Erythroblast (primary cell): Measurements from ENCODE around the gene ADAMTSL1.

ENCODE experiments used
- DNase-seq, 2 experiments: peaks; one replicate each; lab custom pipeline; 2025; lab: John Stamatoyannopoulos, UW
- GATA1 ChIP-seq: IDR thresholded peaks from 2 replicates; pipeline ENCODE4 v1.6.1; 2011; ENCODE audit warnings: low read depth, mild to moderate bottlenecking, control low read depth, low read length, moderate library complexity
- POLR2A ChIP-seq: IDR thresholded peaks from 2 replicates; pipeline ENCODE4 v1.6.1; 2011; ENCODE audit warnings: mild to moderate bottlenecking, low read length

Gene ADAMTSL1

GRCh38 chr9:18881758-18882157 lies 407.8 kb downstream of the ADAMTSL1 start:
- no peak for DNase-seq
- TF ChIP-seq POLR2A: no peak
- TF ChIP-seq GATA1: no peak

GRCh38 chr9:18887546-18887945 lies 413.6 kb downstream of the ADAMTSL1 start:
- DNase-seq: no peak
- TF ChIP-seq POLR2A (no peak), GATA1 (no peak)

DNA sequence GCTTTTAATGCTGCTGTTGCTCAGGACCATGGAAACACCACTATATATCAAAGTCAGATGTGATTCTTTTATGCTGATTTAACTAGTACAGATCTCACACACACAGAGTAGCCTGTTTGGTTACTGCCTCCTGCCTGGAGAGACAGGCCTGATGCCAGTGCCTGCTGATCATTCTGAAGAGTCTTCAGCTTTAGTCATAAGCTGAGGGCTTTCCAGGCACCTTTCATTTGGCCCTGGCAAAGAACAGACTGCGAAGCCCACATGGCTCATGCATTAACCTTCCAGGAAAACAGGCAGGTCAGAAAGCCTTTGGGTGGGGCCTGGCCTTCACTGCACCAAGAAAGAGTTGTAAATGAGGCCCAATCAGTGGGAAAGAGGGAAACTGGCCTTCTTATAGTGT lies 414.3 kb downstream of the ADAMTSL1 start:
- TF ChIP-seq GATA1 (no peak), POLR2A (no peak)
- DNase-seq: no peak

DNA sequence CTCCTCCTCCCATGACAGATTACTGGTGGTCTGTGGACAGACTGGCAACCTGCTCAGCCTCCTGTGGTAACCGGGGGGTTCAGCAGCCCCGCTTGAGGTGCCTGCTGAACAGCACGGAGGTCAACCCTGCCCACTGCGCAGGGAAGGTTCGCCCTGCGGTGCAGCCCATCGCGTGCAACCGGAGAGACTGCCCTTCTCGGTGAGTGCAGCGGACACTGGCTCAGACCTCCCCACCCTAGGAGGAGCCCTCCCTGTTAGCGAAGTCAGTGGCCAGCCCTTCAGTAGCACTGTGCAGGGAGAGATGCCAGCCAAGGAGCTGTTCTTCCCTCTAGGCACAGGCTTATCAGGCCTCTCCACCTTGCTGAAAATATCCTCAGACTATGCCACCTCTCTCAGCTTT lies 415.6 kb downstream of the ADAMTSL1 start:
- TF ChIP-seq POLR2A (no peak), GATA1 (no peak)
- DNase-seq: no peak

DNA sequence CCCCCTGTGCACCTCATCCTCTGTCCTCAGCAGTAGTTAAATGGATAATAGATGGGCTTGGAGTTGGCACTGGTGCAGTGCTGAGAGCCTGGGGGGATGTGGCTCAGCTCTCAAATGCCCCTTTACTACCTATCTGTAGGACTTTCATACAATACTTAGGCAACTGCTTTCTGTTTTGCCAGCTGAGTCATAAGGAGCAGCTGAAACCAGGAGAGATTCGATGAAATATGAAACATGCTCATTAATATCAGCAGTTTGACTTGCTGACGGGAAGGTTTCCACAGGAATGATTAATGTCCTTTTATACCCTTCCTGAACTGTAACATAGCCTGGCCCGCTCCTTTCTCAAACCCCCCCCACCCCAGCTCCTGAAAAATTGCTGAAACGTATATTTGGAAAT lies 416.4 kb downstream of the ADAMTSL1 start:
- DNase-seq: no peak
- TF ChIP-seq POLR2A (no peak), GATA1 (no peak)

GRCh38 chr9:18891946-18892670 lies 418.2 kb downstream of the ADAMTSL1 start:
- TF ChIP-seq POLR2A: no peak
- TF ChIP-seq GATA1: no peak
- no peak for DNase-seq

GRCh38 chr9:18893046-18893445 lies 419.1 kb downstream of the ADAMTSL1 start:
- TF ChIP-seq GATA1 (no peak), POLR2A (no peak)
- DNase-seq: no peak

DNA sequence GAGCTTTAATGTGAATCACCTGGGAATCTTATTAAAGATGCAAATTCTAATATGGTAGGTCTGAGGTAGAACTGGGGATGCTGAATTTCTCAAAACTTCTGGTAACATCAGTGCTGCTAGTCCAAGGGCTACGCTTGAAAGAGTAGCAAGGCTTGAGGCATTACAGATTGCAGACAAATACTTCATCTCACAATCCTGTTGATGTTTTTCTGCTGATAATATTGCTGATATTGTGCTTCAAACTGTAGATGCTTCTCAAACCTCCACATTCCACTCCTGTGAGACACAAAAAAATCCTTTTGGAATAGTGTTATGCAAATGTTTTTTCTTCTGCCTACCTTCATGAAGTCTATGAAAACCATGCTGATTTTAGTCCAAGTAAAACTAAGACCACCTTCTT lies 419.5 kb downstream of the ADAMTSL1 start:
- TF ChIP-seq GATA1 (no peak), POLR2A (no peak)
- DNase-seq: no peak

DNA sequence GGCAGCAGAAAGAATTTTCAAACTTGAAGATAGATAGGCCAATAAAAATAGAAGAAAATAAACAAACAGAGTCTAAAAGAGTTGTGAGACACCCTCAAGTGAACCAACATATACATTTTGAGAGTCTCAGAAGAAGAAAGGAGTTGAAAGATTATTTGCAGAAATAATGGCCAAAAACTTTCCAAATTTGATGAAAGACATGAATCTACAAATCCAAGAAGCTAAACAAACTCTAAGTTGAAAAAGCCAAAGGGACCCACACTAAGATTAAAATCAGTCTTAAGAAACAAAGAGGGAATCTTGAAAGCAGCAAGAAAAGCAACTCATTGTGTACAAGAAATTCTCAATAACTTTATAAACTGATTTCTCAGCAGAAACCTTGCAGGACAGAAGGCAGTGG lies 422.1 kb downstream of the ADAMTSL1 start:
- DNase-seq: no peak
- no peak for TF ChIP-seq POLR2A
- TF ChIP-seq GATA1: no peak

DNA sequence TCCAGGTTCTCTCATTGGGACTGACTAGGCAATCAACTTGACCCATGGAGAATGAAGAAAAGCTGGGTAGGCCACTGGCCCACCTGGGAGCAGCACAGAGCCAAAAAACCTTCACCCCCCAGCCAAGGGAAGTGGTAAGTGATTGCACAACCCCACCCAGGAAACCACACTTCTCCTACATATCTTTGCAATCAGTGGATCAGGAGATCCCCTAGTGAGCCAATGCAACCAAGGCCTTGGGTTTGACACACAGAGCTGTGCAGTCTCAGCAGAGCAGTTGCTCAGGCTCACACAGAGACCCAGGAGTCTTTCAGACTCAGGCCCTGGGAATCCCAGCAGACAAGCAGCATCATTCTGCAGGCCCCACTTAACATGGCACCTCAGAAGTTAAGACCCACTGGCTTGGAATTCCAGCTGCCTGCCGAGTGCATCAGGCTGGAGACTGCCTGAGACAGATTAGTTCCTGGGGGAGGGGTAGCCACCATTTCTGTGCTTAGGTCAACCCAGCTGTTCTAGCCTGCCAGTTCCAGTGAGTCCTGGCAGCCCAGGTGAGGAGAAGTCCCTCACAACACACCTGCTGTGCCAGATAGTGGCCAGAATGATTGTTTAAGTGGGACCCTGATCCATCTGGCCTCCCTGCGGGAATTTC lies 422.7 kb downstream of the ADAMTSL1 start:
- no peak for DNase-seq
- TF ChIP-seq GATA1 (no peak), POLR2A (no peak)

- no peak for TF ChIP-seq GATA1
- TF ChIP-seq POLR2A: no peak
- no peak for DNase-seq
Measured at GRCh38 chr9:18903450-18903849, 429.5 kb downstream of the ADAMTSL1 start.

DNA sequence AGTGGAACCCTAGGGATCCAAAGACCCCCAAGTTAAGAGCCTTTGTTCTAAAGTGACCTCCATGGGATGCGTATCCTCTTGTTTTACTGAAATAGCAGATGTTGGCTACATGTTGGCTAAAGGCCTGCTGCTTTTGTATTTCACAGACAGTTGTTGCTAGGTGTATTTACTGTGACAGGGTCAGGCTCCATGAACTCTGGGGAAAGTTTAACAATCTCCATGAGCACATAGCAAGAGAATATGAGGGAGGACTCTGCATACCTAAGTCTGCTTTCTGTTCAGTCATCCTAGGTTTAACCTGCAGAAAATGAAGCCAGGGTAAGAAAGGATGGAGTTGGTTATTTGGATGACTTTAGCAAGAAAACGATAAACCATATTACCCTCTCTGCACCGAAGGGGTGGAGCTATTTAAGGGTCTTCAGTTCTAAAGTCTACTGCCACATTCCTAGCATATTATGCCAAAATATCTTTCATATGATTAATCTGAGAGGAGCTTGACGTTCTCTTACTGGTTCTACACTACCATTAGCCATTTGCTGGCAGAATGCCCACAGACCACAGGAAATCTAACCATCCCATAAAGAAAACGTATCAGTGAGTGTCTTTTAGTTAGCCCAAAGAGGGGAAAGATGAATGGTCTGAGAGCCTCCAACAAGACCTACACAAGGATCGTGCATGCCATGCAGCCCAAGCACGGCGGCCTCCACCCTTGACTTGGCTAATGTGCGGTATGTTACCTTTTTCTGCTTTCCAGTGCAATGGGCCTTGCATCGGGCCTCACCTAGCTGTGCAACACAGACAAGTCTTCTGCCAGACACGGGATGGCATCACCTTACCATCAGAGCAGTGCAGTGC lies 431.3 kb downstream of the ADAMTSL1 start:
- TF ChIP-seq GATA1 (no peak), POLR2A (no peak)
- no peak for DNase-seq

- TF ChIP-seq GATA1: no peak
- TF ChIP-seq POLR2A: no peak
- no peak for DNase-seq
Measured at GRCh38 chr9:18905883-18906629, 432.1 kb downstream of the ADAMTSL1 start.
